Islet precursor cell (in vitro differentiated cells): ENCODE results near the gene PEX3.
A peak's percentile ranks its signal among the peaks of the same experiment; 100 is the strongest.
"Not testable (repeated sequence)": the region's sequence is repeated elsewhere in the genome, so short reads cannot be mapped to it uniquely, and the experiment has no call there.

Experiments
- DNase-seq: peaks from one replicate; pipeline ENCODE4 v3.0.0-alpha.2; 2018

The PEX3 gene

DNA sequence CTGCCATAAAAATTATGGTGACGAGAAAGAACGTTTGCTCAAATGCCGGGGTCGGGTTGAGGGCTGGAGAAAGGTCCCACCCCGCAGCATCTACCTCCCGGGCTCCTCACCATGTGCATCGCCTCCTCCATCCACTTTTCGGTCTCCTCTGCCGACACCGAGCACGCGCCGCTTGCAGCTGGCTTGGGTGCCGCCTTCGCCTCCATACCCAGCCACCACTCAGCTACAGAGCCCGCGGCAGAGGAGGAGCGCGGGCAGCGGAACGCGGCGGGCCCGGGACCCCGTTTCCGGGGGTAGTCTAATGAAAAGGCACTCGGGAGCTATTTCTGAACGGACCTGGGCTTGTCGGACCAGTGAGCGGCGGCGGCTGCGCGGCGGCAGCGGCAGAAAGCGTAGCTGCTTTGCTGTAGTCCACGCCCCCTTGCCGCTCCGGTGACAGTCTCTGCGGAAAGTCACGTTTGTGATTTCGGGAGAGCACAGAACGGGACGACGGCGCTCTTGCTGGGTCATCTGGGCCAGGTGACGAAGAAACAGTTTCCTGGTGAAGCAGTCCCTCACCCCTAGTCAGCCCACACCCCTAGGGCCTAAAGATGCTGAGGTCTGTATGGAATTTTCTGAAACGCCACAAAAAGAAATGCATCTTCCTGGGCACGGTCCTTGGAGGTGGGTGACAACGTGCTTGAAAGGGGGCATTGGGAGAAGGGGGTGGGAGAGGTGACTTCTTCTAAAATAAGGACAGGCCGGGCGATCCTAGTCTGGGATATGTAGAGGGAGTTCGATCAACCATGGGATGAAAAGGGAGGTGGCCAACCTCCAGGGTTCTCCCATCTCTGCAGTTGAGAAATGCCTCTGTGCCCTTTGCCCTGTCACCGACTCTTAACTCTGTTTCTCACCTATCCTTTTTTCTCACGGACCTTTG lies at the start of gene PEX3, which contains the start of gene ADAT2:
TSS of gene PEX3 (plus strand) at position 353 of the 919 bp plus-strand sequence. CDS start at position 591, 238 bp downstream.
TSS of gene ADAT2 (minus strand) at position 243 of the 919 bp plus-strand sequence. CDS start at position 206, 37 bp downstream.
- DNase-seq, result peak; percentile 97

DNA sequence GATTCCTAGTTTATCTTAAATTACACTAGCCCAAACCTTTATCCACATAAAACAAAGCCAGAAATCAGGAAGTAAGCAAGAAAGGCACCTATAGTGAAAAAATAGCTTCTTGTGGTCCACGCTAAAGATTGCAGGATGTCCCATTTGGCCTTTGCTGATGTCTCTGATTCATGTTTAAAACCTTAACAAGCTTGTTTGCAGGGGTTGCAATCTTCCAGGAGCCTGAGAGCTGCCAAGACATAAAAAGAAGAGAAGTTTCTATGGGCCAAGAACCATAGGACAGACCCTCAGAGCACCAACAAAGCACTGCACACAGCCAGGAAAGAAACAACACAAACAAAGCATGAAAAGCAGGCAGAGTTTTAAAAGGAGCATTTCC lies 49.5 kb upstream of the PEX3 start:
- DNase-seq, result no peak

DNA sequence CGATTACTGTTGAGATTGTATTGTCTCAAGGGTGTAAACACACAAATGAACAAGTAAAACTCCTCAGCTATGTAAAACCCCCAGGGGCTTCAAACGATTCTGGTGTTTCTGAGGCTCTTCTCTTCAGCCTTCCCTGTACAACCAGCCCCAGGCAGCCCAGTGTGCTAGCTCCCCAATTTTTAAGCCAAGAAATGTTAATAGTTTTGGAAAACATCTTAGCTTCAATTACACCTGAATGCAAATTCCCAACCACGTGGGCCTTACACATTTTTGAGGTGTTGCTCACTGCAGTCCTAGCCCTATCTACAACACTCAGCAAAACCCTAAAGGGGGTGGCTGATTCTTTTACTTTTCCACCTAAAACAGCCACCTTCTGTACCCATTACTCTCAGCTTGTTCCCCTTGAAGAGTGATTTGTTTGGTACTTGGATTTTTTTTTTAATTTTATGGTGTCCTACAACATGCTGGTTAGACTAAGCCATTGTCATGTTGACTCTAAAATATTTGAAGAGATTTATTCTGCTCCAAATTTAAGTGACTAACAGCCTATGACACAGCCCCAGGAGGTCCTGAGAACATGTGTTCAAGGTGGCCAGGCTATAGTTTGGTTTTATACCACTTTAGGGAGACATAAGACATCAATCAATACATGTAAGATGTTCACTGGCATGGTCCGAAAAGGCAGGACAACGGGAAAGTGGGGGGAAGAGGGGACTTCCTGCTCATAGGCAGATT lies 48.8 kb upstream of the PEX3 start:
- DNase-seq, result peak; percentile 64

DNA sequence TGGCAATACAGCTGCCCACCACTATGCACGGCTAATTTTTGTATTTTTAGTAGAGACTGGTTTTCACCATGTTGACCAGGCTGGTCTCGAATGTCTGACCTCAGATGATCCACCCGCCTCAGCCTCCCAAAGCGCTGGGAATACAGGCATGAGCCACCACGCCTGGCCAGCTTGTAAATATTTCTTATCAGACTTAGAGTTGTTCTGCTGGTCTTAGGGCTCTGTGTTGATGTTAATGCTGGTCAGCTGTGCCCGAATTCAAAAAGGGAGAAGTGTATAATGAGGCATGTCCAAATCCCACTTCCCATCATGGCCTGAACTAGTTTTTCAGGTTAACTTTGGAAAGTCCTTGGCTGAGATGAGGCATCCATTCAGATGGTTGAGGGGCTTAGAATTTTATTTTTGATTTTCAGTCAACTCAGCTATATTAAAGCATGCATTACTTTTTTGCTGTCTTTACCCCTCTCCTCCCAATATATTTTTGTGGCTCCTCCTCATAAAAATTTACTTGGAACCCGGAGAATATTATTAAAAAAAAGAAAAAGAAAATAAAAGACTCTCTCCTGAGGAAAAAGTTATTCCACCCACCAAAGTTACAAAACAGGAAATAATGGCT lies 47.8 kb upstream of the PEX3 start:
- DNase-seq, result peak; percentile 32

- DNase-seq, result peak; percentile 21
Observed at GRCh38 chr6:143405373-143406154, 45.0 kb upstream of the PEX3 start.

GRCh38 chr6:143406673-143407072 lies 43.9 kb upstream of the PEX3 start:
- DNase-seq, result no peak

- no peak for DNase-seq
Observed at GRCh38 chr6:143408151-143408786, 42.3 kb upstream of the PEX3 start.

DNA sequence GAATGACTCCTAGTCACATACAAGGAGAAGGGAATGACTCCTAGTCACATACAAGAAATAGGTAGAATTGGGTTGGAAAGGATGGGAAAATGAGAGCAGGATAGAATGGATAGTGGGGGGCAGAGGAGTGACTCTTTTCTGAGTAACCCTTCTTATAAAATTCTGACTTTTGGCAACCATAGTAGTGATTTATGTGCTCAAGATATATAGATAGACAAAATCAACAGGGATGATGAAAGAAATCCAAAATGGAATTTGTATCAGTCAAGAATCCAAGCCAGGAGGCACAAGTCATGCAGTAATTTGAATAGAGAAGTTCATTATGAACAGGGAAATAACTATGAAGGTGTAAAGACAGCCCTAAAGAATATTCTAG lies 41.8 kb upstream of the PEX3 start:
- no peak for DNase-seq

DNA sequence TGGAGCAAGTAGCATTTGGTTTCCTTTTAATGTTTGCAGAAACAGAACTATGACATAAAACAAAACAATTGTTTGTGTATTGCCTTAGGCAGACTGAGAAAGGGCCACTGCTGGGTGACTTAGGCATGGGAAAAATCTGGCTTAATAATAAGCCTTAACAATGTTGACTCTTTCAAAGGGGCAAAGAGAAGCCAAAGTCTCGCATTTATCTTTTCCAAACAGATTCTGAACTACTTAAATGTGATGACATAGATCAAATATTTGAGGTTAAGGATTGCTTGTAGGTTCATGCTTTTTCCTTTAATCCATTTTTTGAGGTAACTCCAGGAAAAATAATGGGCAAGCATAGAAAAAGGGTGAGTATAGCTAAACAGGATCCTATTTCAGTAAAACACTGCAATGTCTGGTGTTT lies 39.7 kb upstream of the PEX3 start:
- peak; percentile 15 for DNase-seq

DNA sequence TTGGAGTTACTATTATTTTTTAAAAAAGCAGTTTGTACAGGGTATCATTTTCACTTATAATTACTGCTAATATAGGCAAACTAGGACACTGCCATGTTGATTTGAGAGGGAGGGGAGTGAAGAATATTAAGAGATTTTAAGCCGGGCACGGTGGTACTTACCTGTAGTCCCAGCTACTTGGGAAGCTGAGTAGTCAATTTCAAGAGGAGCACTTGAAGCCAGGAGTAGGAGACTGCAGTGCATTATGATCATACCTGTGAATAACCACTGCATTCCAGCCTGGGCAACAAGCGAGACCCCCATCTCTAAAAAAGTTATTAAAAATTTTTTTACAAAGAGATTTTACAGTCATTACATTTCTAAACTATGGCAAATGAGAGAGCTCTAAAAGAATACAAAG lies 35.8 kb upstream of the PEX3 start:
- no peak for DNase-seq

- no peak for DNase-seq
Observed at GRCh38 chr6:143419526-143419925, 31.1 kb upstream of the PEX3 start.

DNA sequence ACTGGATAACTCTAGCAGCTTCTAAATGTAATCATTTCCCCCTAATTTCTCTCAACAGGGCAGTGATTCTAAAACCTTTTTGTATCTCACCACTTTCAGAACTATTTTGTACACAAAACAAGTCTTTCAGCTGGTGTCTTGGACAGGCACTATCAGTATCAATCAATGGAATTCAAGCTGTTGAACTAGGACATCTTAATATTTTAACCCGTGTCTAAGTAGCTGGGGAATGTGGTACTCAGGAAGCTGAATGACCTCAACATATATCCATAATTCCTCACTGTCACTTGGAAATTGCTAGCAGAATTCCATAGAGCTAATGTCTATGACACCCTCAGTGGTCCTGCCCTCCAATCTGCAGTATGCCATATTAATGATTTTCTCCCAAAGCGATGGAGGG lies 24.6 kb upstream of the PEX3 start:
- DNase-seq, result no peak

GRCh38 chr6:143427109-143427817 lies 23.3 kb upstream of the PEX3 start:
- DNase-seq, result peak; percentile 87

GRCh38 chr6:143429970-143430369 lies 20.6 kb upstream of the PEX3 start:
- no peak for DNase-seq

- DNase-seq, result no peak
Observed at GRCh38 chr6:143431226-143431625, 19.4 kb upstream of the PEX3 start.

DNA sequence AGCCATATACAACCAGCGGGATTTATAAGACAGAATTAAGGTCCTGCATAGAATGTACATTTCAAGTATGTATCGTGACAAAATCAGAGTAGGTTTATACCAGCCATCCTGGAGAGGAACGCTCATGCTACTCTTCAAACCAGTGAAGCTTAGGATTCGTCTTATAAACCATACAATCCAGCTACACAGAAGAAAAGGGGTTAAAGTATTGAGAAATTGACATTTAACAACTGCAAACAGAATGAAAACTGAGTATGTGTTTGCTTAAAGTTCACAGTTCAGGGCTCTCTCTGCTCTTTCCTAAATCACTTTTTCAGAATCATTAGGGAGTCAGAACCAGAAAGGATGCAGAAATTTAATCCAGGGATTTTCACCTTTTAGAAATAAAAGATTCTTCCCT lies 18.0 kb upstream of the PEX3 start:
- no peak for DNase-seq

GRCh38 chr6:143441010-143441409 lies 9.6 kb upstream of the PEX3 start:
- DNase-seq, result no peak

GRCh38 chr6:143441680-143442545 lies 8.7 kb upstream of the PEX3 start:
- DNase-seq, result no peak

- DNase-seq, result no peak
Observed at GRCh38 chr6:143443096-143443495, 7.5 kb upstream of the PEX3 start.

DNA sequence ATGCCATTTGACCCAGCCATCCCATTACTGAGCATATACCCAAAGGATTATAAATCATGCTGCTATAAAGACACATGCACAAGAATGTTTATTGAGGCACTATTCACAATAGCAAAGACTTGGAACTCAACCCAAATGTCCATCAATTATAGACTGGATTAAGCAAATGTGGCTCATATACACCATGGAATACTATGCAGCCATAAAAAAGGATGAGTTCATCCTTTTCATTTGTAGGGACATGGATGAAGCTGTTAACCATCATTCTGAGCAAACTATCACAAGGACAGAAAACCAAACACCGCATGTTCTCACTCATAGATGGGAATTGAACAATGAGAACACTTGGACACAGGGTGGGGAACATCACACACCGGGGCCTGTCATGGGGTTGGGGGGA lies 2.7 kb upstream of the PEX3 start:
- DNase-seq, result not testable (repeated sequence)
